Gastroesophageal sphincter (tissue), 4 donors: Measurements from ENCODE around the gene AFF2. TPM values are rescaled to one million over a fixed set of nuclear protein-coding genes. Genes with fewer than 3 reads are reported as not detected.

Source experiments
- ATAC-seq: fragments of 150-250 bp; one replicate; pipeline ENCODE4 v1.9.1; 2016; ENCODE audit warnings: mild to moderate bottlenecking, moderate library complexity
- H3K27ac ChIP-seq, 4 donors: fragments of 200-600 bp; sonication (generic) in 3 of 4; 1 replicate in 3 of 4; 2 replicates in 1 of 4; pipeline ENCODE4 v1.5.1; 2016 to 2019
- H3K27me3 ChIP-seq: fragments of 200-600 bp; sonication (generic); one replicate; pipeline ENCODE4 v1.5.1; 2019
- H3K36me3 ChIP-seq, 2 donors: fragments of 200-600 bp; sonication (generic); one replicate each; pipeline ENCODE4 v1.5.1; 2019; ENCODE audit warnings: control low read depth in 1 of 2
- H3K4me1 ChIP-seq, 3 donors: fragments of 200-600 bp; sonication (generic); 1 replicate in 2 of 3; 2 replicates in 1 of 3; pipeline ENCODE4 v1.5.1; 2016 to 2019; ENCODE audit warnings: control low read depth in 2 of 3
- H3K4me3 ChIP-seq, 2 donors: fragments of 200-600 bp; sonication (generic); one replicate each; pipeline ENCODE4 v1.5.1; 2019; ENCODE audit warnings: mild to moderate bottlenecking in 1 of 2, moderate library complexity in 1 of 2
- H3K9me3 ChIP-seq, 3 donors: fragments of 200-600 bp; sonication (generic); one replicate each; pipeline ENCODE4 v1.5.1; 2017 to 2019; ENCODE audit warnings: control low read depth in 2 of 3
- CTCF ChIP-seq, 4 experiments: fragments of 200-600 bp in 2 of 4; fragments of 450-650 bp in 2 of 4; sonication (generic) in 1 of 4; IDR thresholded peaks; one replicate each; pipeline ENCODE4 v1.5.1; 2017 to 2019; ENCODE audit warnings: antibody characterized with exemption in 4 of 4, mild to moderate bottlenecking in 2 of 4, moderate library complexity in 2 of 4
- EP300 ChIP-seq: sonication (generic); formaldehyde crosslinking; IDR thresholded peaks from one replicate; pipeline ENCODE4 v1.6.1; 2017; ENCODE audit warnings: antibody characterized with exemption, mild to moderate bottlenecking
- POLR2A ChIP-seq, 2 donors: fragments of 450-650 bp; IDR thresholded peaks; one replicate each; pipeline ENCODE4 v1.6.1; 2017; ENCODE audit warnings: antibody characterized with exemption in 2 of 2, mild to moderate bottlenecking in 2 of 2, moderate library complexity in 1 of 2
- POLR2AphosphoS5 ChIP-seq: sonication (generic); formaldehyde crosslinking; IDR thresholded peaks from one replicate; pipeline ENCODE4 v1.6.1; 2017; ENCODE audit warnings: antibody characterized with exemption
- WGBS, 2 donors: methylation state at CpG; one replicate each; pipeline ENCODE4 v1.1.5; 2018; ENCODE audit warnings: low coverage in 1 of 2; 5-methylcytosine and 5-hydroxymethylcytosine counted together
- total RNA-seq, 4 donors: library from RNA; depleted of rRNA; stranded (reverse); fragments of >200 nt; gene quantifications; one replicate each; pipeline ENCODE4 v1.1.0, GENCODE V29; 2016

The AFF2 gene
- total RNA-seq, 4 donors from 2014 or later, result 1.6 to 6.1 (median 3.6) TPM

DNA sequence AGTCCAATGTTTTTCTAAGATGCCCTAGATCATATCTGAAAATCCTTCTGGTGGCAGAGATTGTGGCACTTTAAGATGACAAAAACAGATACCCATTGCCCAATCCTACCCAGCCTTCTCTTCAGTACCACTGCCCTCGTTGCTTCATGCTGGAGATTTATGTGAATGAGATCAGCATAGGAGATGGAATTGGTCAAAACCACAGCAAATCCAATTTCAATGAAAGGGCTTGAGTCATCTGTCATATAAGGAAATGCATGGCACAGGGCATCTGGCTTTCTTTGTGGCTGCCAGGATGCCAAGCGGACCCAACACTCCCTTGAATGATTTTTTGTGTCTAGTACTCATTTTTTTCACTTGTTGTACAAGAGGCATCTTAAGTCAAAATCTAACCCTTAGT, 16.8 kb downstream of the AFF2 start:
- H3K4me3 ChIP-seq, result no peak overlapping the region
- no peaks in the 10 kb centered on the region for H3K9me3 ChIP-seq
- no peaks in the 10 kb centered on the region for H3K4me1 ChIP-seq
- WGBS, 2 donors, result 60 to 73% methylated on average over 2 of the region's 2 CpGs
- no peak overlapping the region for H3K27ac ChIP-seq
- ATAC-seq, result no peak
- H3K36me3 ChIP-seq, result no peaks in the 10 kb centered on the region
- TF ChIP-seq CTCF (IDR thresholded peaks at IDR 0.05) (no peak), POLR2A (IDR thresholded peaks at IDR 0.05) (no peak), POLR2AphosphoS5 (no peak), EP300 (no peak)
- H3K27me3 ChIP-seq, result no peaks in the 10 kb centered on the region

DNA sequence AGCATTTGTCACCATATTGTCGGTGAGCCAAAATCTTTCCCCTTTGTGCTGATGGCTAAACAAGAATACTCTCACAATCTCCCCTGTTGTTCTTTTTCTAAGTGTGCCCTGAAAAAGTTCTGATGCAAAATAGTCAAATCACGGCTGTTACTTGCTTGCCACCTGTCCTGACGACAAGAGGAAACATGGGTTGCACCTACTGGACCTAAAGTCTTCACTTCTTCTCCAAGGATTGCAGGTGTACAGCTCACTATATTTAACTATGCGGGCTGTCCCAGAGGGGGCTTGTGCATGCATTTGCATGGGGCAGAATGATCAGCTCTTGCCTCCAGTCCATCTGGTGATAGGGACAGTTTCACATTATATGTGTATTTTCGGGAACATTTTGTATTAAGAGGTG, 21.6 kb downstream of the AFF2 start:
- H3K9me3 ChIP-seq, result no peaks in the 10 kb centered on the region
- no peaks in the 10 kb centered on the region for H3K36me3 ChIP-seq
- no peaks in the 10 kb centered on the region for H3K4me1 ChIP-seq
- no peak for ATAC-seq
- WGBS, 2 donors, result 67 to 100% methylated on average over 2 to 3 of the region's 5 CpGs
- H3K27ac ChIP-seq, result no peak overlapping the region
- TF ChIP-seq CTCF (IDR thresholded peaks at IDR 0.05) (no peak), POLR2A (IDR thresholded peaks at IDR 0.05) (no peak), EP300 (no peak), POLR2AphosphoS5 (no peak)
- no peaks in the 10 kb centered on the region for H3K27me3 ChIP-seq
- H3K4me3 ChIP-seq, result no peak overlapping the region

GRCh38 chrX:148523303-148524080, 23.1 kb downstream of the AFF2 start:
- 60 to 66% methylated on average over 3 to 6 of the region's 6 CpGs for WGBS, 2 donors

DNA sequence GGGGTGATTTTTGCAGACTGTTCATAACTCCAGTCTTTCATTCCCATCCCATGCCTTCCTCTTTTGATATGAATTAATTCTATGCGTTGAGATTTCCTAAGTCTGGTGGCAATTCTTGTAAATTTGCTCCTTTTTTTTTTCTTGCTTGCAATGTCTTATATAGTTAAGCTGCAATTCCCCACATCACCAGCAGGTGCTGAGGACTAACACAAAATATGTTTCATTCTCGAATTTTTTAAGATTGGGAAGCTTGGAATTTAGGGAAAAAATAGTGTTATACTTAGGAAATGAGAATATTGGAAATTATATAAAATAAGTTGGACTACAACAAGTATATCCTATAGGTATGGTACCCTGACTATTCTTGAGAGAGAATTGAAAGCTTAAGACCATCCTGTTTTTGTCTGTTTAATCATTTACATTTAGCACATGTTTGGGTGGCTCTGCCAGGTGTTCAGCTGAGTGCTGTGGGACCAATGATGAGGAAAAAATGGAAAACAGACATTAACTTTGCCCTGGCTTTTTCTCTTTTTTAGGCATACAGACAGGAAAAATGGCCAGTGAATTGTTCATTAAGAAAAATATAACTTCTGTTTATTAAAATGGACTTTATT, 30.2 kb downstream of the AFF2 start:
- 17 to 33% methylated on average over 1 of the region's 2 CpGs for WGBS, 2 donors
- Histone ChIP-seq H3K4me1 (no peaks in the 10 kb centered on the region), H3K36me3 (no peaks in the 10 kb centered on the region), H3K27ac (no peak overlapping the region), H3K27me3 (no peaks in the 10 kb centered on the region), H3K9me3 (no peaks in the 10 kb centered on the region), H3K4me3 (no peak overlapping the region)
- ATAC-seq, result no peak
- TF ChIP-seq POLR2AphosphoS5 (no peak), EP300 (no peak), CTCF (IDR thresholded peaks at IDR 0.05) (peak in 2 of 4 experiments; percentile 33 to 52)

More at GRCh38 chrX:148523303-148524080, 23.1 kb downstream of the AFF2 start:
- H3K9me3 ChIP-seq, result no peaks in the 10 kb centered on the region
- TF ChIP-seq EP300, result no peak
- no peak for TF ChIP-seq CTCF (IDR thresholded peaks at IDR 0.05)
- no peak overlapping the region for H3K4me3 ChIP-seq
- no peaks in the 10 kb centered on the region for H3K36me3 ChIP-seq
- no peak for ATAC-seq
- no peaks in the 10 kb centered on the region for H3K27me3 ChIP-seq
- no peak overlapping the region for H3K27ac ChIP-seq
- H3K4me1 ChIP-seq, result no peaks in the 10 kb centered on the region

DNA sequence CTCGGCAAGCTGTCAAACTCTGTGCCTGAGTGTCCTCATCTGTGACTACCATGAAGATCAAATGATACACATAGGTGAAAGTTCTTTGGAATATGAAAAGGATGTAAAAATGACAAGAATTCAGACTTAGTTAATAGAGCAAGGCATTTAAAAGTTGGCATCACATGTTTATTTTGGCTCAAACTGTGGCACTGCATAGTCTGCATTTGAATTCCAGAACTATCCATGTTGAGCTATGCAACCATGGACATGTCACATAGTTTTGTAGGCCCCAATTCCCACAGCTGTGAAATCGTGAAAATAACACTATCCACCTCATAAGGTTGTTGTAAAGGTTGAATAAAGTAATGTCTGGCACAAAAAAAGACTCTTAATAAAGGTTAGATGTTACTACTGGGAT, 33.9 kb downstream of the AFF2 start:
- 58 to 100% methylated on average over 2 of the region's 2 CpGs for WGBS, 2 donors
- H3K27me3 ChIP-seq, result no peaks in the 10 kb centered on the region
- no peak for TF ChIP-seq POLR2AphosphoS5
- TF ChIP-seq CTCF (IDR thresholded peaks at IDR 0.05), result no peak
- no peak for TF ChIP-seq POLR2A (IDR thresholded peaks at IDR 0.05)
- TF ChIP-seq EP300, result no peak
- H3K36me3 ChIP-seq, result no peaks in the 10 kb centered on the region
- H3K9me3 ChIP-seq, result no peaks in the 10 kb centered on the region
- no peak overlapping the region for H3K4me3 ChIP-seq
- no peak overlapping the region for H3K27ac ChIP-seq
- no peaks in the 10 kb centered on the region for H3K4me1 ChIP-seq
- no peak for ATAC-seq
